IMR-90 (cell line): Measurements from ENCODE around the gene MIXL1. TPM values are rescaled to one million over a fixed set of nuclear protein-coding genes. Genes with fewer than 3 reads are reported as not detected.

Experiments
- polyA plus RNA-seq, 3 experiments: library from polyadenylated mRNA; depleted of rRNA; stranded (reverse); fragments of >200 nt; gene quantifications; 2 replicates each; pipeline ENCODE4 v1.2.3, GENCODE V29; 2012; ENCODE audit warnings: low replicate concordance in 1 of 3
- total RNA-seq: library from RNA; depleted of rRNA; stranded (reverse); fragments of >200 nt; gene quantifications from 2 replicates; pipeline ENCODE4 v1.2.3, GENCODE V29; 2012; rRNA removed

The MIXL1 gene
- total and polyA plus RNA-seq, 2 of the 4 experiments (the other 2 are of a cell fraction): not detected

Other genes starting within 250 kb of the MIXL1 start
- 14.7 and 29.4 TPM in 2 replicates for gene SDE2, start 224.3 kb upstream of the MIXL1 start, total RNA-seq
- gene SDE2, start 224.3 kb upstream of the MIXL1 start, polyA plus RNA-seq (2012; rRNA removed): 7.2 and 8.5 TPM in 2 replicates
- 171 and 188 TPM in 2 replicates for gene H3-3A, start 160.9 kb upstream of the MIXL1 start, total RNA-seq
- gene H3-3A, start 160.9 kb upstream of the MIXL1 start, polyA plus RNA-seq (2012; rRNA removed): 253 and 256 TPM in 2 replicates
- gene ACBD3, start 36.9 kb upstream of the MIXL1 start, total RNA-seq: 59.7 and 95.3 TPM in 2 replicates
- gene ACBD3, start 36.9 kb upstream of the MIXL1 start, polyA plus RNA-seq (2012; rRNA removed): 27.3 and 30.3 TPM in 2 replicates
- 3.9 and 5.8 TPM in 2 replicates for gene LIN9, start 85.5 kb downstream of the MIXL1 start, total RNA-seq
- 1.5 and 2.3 TPM in 2 replicates for gene LIN9, start 85.5 kb downstream of the MIXL1 start, polyA plus RNA-seq (2012; rRNA removed)
- 96.7 and 105 TPM in 2 replicates for gene PARP1, start 184.4 kb downstream of the MIXL1 start, total RNA-seq
- gene PARP1, start 184.4 kb downstream of the MIXL1 start, polyA plus RNA-seq (2012; rRNA removed): 83.8 and 86.5 TPM in 2 replicates